PC-3 (cell line): ENCODE measurements around the gene CGRRF1. TPM values are rescaled to one million over a fixed set of nuclear protein-coding genes. Genes with fewer than 3 reads are reported as not detected.

Source experiments
- ATAC-seq: fragments of 200-7000 bp; cut with Tn5 transposase; 2 replicates; pipeline ENCODE4 v1.9.1; 2020; ENCODE audit warnings: mild to moderate bottlenecking, moderate library complexity
- BruUV-seq: library from RNA; stranded (reverse); fragments of 400-500 nt; replicated peaks from 2 replicates; lab custom pipeline; 2021; lab: Mats Ljungman, UMichigan
- CTCF ChIA-PET: fragments of 300-600 bp; sonication (Branson Sonifier 250); formaldehyde crosslinking; loops from one replicate; lab custom pipeline; 2022; ENCODE audit warnings: antibody characterized with exemption; lab: Charles Lee
- POLR2A ChIA-PET: fragments of 300-600 bp; sonication (Branson Sonifier 250); formaldehyde crosslinking; loops from one replicate; lab custom pipeline; 2022; ENCODE audit warnings: antibody characterized with exemption; ENCODE audit not compliant: unreplicated experiment; lab: Charles Lee
- DNase-seq: peaks from one replicate; pipeline ENCODE4 v3.0.0-alpha.2; 2015
- H2AFZ ChIP-seq: fragments of 300-600 bp; sonication (generic); 2 replicates; pipeline ENCODE4 v1.6.0; 2016; ENCODE audit warnings: antibody characterized with exemption, low read length
- H3F3A ChIP-seq: fragments of 300-600 bp; sonication (generic); one replicate; pipeline ENCODE4 v1.6.0; 2017; ENCODE audit warnings: antibody characterized with exemption, low read length, control low read depth, mild to moderate bottlenecking; ENCODE audit not compliant: unreplicated experiment
- H3K27ac ChIP-seq: fragments of 300-600 bp; sonication (generic); 2 replicates; pipeline ENCODE4 v1.5.1; 2016; ENCODE audit warnings: mild to moderate bottlenecking, low read length
- H3K27me3 ChIP-seq: fragments of 300-600 bp; sonication (generic); 2 replicates; pipeline ENCODE4 v1.6.1; 2016; ENCODE audit warnings: low read length, mixed read lengths
- H3K36me3 ChIP-seq: fragments of 300-600 bp; sonication (generic); 2 replicates; pipeline ENCODE4 v1.6.1; 2016; ENCODE audit warnings: low read depth, mixed run types, low read length, mixed read lengths
- H3K4me1 ChIP-seq: fragments of 300-600 bp; sonication (generic); 2 replicates; pipeline ENCODE4 v1.5.1; 2016; ENCODE audit warnings: low read length; ENCODE audit not compliant: insufficient read depth
- H3K4me2 ChIP-seq: fragments of 300-600 bp; sonication (generic); 2 replicates; pipeline ENCODE4 v1.6.0; 2016; ENCODE audit warnings: low read length
- H3K4me3 ChIP-seq: fragments of 300-600 bp; sonication (generic); 2 replicates; pipeline ENCODE4 v1.5.1; 2016; ENCODE audit warnings: mild to moderate bottlenecking, low read length, mixed read lengths
- H3K79me2 ChIP-seq: fragments of 300-600 bp; sonication (generic); 2 replicates; pipeline ENCODE4 v1.6.1; 2017; ENCODE audit warnings: low read length, mixed read lengths
- H3K9ac ChIP-seq: fragments of 300-600 bp; sonication (generic); 2 replicates; pipeline ENCODE4 v1.6.0; 2016; ENCODE audit warnings: mild to moderate bottlenecking, low read length
- H3K9me2 ChIP-seq: fragments of 300-600 bp; sonication (generic); replicated peaks from 2 replicates; pipeline ENCODE4 v1.6.1; 2016; ENCODE audit warnings: mixed run types, low read length, mixed read lengths
- H3K9me3 ChIP-seq: fragments of 300-600 bp; sonication (generic); 2 replicates; pipeline ENCODE4 v1.6.1; 2016; ENCODE audit warnings: low read length, mixed read lengths
- H4K20me1 ChIP-seq: fragments of 300-600 bp; sonication (generic); 2 replicates; pipeline ENCODE4 v1.6.1; 2016; ENCODE audit warnings: low read length, mixed read lengths
- EZH2 ChIP-seq: fragments of 300-600 bp; sonication (generic); IDR thresholded peaks from one replicate; pipeline ENCODE4 v1.6.1; 2017; ENCODE audit warnings: antibody characterized with exemption, mild to moderate bottlenecking, low read length; ENCODE audit not compliant: unreplicated experiment
- EZH2phosphoT487 ChIP-seq: fragments of 300-600 bp; sonication (generic); IDR thresholded peaks from 2 replicates; pipeline ENCODE4 v1.6.1; 2018; ENCODE audit warnings: mild to moderate bottlenecking, antibody characterized with exemption, low read length, borderline replicate concordance
- intact Hi-C: fragments of 100-400 bp; cut with micrococcal nuclease; formaldehyde crosslinking; loops from 2 replicates; pipeline ENCODE4 v1.9.0; 2023
- total RNA-seq: library from RNA; depleted of rRNA; stranded (reverse); fragments of >200 nt; gene quantifications from 2 replicates; pipeline ENCODE4 v1.2.3, GENCODE V29; 2014
- TF ChIP-seq, protein P1 (sequence below): fragments of 300-600 bp; sonication (generic); conservative IDR thresholded peaks from 2 replicates; pipeline ENCODE4 v1.5.1; 2017; ENCODE audit warnings: antibody characterized with exemption, low read depth, mild to moderate bottlenecking, low read length

CGRRF1 gene
- total RNA-seq, 1 experiment from 2014 or later = 31.3 TPM

DNA sequence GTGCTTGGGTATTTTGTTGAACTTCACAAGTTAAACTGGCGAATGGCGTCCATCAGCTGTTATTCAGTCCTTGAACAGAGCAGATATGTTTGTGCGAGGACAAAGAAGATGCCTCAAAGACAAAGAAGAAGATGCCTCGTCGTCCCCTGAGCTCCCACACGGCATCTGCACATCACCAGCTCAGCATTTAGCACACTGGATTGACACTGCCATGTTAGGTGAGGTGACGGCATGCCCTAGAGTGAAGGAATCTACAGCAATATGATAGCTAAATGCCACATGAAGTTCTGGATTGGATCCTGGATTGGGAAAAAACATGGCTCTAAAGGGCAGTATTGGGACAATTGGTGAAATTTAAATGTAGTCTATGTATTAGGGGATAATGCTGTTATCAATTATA is 72.6 kb downstream of the CGRRF1 start:
- ChIA-PET POLR2A (interaction anchor here (0.6 kb wide), 1 partner anchor 73 kb away, joined by 6 read pairs; the partner anchor contains the start of gene CGRRF1), CTCF (interaction anchor here (0.6 kb wide), 1 partner anchor 14 kb away, joined by 14 read pairs; no protein-coding TSS in a partner anchor)
- Histone ChIP-seq H3K9ac (no peak overlapping the region), H3K79me2 (peaks cover 96% of the 10 kb centered on the region), H3K36me3 (peaks cover 14% of the 10 kb centered on the region), H3K4me2 (no peak overlapping the region), H3F3A (no peaks in the 10 kb centered on the region), H2AFZ (no peak overlapping the region), H3K9me3 (no peaks in the 10 kb centered on the region), H3K4me3 (no peak overlapping the region), H4K20me1 (peaks cover 28% of the 10 kb centered on the region; the same call in 1 of the 2 replicates), H3K27ac (no peak overlapping the region), H3K9me2 (no peaks in the 10 kb centered on the region), H3K4me1 (peaks cover 9% of the 10 kb centered on the region), H3K27me3 (no peaks in the 10 kb centered on the region)
- no peak for DNase-seq
- no peak for ATAC-seq
- BruUV-seq = no TSS peak
- intact Hi-C loops = no loop called here
- TF ChIP-seq EZH2phosphoT487 = no peak
- TF ChIP-seq, protein P1, sequence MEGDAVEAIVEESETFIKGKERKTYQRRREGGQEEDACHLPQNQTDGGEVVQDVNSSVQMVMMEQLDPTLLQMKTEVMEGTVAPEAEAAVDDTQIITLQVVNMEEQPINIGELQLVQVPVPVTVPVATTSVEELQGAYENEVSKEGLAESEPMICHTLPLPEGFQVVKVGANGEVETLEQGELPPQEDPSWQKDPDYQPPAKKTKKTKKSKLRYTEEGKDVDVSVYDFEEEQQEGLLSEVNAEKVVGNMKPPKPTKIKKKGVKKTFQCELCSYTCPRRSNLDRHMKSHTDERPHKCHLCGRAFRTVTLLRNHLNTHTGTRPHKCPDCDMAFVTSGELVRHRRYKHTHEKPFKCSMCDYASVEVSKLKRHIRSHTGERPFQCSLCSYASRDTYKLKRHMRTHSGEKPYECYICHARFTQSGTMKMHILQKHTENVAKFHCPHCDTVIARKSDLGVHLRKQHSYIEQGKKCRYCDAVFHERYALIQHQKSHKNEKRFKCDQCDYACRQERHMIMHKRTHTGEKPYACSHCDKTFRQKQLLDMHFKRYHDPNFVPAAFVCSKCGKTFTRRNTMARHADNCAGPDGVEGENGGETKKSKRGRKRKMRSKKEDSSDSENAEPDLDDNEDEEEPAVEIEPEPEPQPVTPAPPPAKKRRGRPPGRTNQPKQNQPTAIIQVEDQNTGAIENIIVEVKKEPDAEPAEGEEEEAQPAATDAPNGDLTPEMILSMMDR = no peak

DNA sequence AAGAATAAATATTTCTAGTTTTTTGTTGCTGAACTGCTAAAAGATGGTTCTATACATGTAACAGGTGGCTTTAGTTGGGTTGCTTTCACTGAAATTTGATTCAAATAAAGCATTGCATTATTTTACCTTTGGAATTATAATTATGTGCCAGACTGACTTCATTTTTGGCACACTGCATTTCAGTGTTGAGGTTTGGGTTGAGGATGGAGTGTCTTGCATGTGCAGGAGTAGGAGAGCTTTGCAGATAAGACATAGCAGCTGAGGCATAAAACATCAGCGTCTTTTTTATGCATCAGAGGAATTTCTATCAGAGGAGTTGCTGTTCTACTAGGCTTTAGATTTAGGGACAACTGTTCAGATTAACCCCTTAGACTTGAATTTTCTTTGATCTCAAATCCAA is 74.4 kb downstream of the CGRRF1 start:
- intact Hi-C loops = no loop called here
- H3K4me3 ChIP-seq = no peak overlapping the region
- peaks cover 20% of the 10 kb centered on the region; the same call in 1 of the 2 replicates for H4K20me1 ChIP-seq
- DNase-seq (no peak), ATAC-seq (no peak)
- H3K4me1 ChIP-seq = peaks cover 5% of the 10 kb centered on the region
- peaks cover 14% of the 10 kb centered on the region for H3K36me3 ChIP-seq
- no peak for TF ChIP-seq EZH2phosphoT487
- TF ChIP-seq, protein P1 = no peak
- no peaks in the 10 kb centered on the region for H3K9me2 ChIP-seq
- no peak overlapping the region for H3K27ac ChIP-seq
- no peaks in the 10 kb centered on the region for H3K9me3 ChIP-seq
- peaks cover 98% of the 10 kb centered on the region for H3K79me2 ChIP-seq
- no TSS peak for BruUV-seq
- H3K27me3 ChIP-seq = no peaks in the 10 kb centered on the region
- no peaks in the 10 kb centered on the region for H3F3A ChIP-seq
- no peak overlapping the region for H3K9ac ChIP-seq
- ChIA-PET POLR2A (no interaction called here), CTCF (no interaction called here)
- no peak overlapping the region for H3K4me2 ChIP-seq
- H2AFZ ChIP-seq = no peak overlapping the region

DNA sequence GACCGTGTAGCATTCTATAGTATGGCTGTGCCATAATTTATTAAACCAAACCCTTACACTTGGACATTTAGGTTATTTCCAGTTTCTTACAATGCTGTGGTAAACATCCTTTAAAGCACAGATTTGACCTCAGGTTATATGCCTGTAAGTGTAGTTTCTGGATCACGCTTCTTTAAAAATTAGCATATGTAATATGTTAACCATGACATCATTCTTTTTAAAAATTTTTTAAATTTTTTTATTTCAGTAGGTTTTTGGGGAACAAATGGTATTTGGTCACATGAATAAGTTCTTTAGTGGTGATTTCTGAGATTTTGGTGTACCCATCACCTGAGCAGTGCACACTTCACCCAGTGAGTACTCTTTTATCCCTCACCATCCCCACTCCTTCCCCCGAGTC is 75.5 kb downstream of the CGRRF1 start:
- CTCF ChIA-PET = no interaction called here
- no TSS peak for BruUV-seq

More for the DNA sequence above, 75.5 kb downstream of the CGRRF1 start:
- DNase-seq (no peak), ATAC-seq (no peak)
- POLR2A ChIA-PET = no interaction called here
- Histone ChIP-seq H3K9me2 (no peaks in the 10 kb centered on the region), H4K20me1 (peaks cover 20% of the 10 kb centered on the region; the same call in 1 of the 2 replicates), H3K9ac (no peak overlapping the region), H3K4me1 (peaks cover 16% of the 10 kb centered on the region), H3K27me3 (no peaks in the 10 kb centered on the region), H3K79me2 (peaks cover 98% of the 10 kb centered on the region), H2AFZ (no peak overlapping the region), H3K4me2 (no peak overlapping the region), H3F3A (no peaks in the 10 kb centered on the region), H3K9me3 (no peaks in the 10 kb centered on the region), H3K4me3 (no peak overlapping the region), H3K36me3 (peaks cover 14% of the 10 kb centered on the region), H3K27ac (no peak overlapping the region)
- intact Hi-C loops = no loop called here
- TF ChIP-seq, protein P1 = no peak
- TF ChIP-seq EZH2 = no peak
